Breast epithelium (tissue), 3 donors: ENCODE measurements around the gene SRGAP2B.
A peak's percentile ranks its signal among the peaks of the same experiment; 100 is the strongest.
"Not testable (repeated sequence)": the region's sequence is repeated elsewhere in the genome, so short reads cannot be mapped to it uniquely, and the experiment has no call there.

ENCODE experiments used
- POLR2A ChIP-seq: fragments of 450-650 bp; IDR thresholded peaks from one replicate; pipeline ENCODE4 v1.6.1; 2016; ENCODE audit warnings: antibody characterized with exemption, mild to moderate bottlenecking, moderate library complexity
- POLR2AphosphoS5 ChIP-seq, 3 donors: sonication (generic); formaldehyde crosslinking; IDR thresholded peaks; one replicate each; pipeline ENCODE4 v1.6.1; 2017; ENCODE audit warnings: antibody characterized with exemption in 3 of 3
- TF ChIP-seq, protein P1 (sequence below), 3 donors: fragments of 450-650 bp; IDR thresholded peaks; one replicate each; pipeline ENCODE4 v1.5.1; 2016 to 2017; ENCODE audit warnings: antibody characterized with exemption in 3 of 3, mild to moderate bottlenecking in 3 of 3, moderate library complexity in 3 of 3

DNA sequence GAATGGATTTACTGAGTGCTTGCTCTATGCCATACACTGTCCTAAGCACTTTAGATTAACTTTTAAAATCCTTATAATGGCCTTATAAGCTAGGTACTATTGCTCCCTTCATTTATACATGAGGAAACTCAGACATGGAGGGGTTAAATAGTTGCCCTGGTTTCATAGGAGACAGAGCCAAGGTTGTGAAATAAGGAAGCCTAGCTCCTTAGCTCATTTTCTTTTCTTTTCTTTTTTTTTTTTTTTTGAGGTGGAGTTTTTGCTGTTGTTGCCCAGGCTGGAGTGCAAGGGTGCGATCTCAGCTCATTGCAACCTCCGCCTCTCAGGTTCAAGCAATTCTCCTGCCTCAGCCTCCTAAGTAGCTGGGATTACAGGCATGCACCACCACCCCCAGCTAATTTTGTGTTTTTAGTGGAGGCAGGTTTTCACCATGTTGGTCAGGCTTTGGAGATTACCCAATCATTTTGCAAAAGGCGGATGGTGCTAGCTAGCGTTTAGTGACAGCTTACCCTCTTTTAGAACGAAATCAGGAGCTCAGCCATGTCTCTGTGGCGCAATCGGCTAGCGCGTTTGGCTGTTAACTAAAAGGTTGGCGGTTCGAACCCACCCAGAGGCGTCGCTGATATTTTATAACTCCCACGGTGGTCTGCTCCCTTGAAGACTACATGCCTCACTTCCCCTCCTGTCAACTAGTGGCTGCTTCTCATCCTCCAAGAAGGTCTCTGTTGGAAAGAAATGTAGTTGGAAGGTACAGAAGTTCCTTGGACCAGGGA is 33.8 kb upstream of the SRGAP2B start:
- TF ChIP-seq, protein P1, sequence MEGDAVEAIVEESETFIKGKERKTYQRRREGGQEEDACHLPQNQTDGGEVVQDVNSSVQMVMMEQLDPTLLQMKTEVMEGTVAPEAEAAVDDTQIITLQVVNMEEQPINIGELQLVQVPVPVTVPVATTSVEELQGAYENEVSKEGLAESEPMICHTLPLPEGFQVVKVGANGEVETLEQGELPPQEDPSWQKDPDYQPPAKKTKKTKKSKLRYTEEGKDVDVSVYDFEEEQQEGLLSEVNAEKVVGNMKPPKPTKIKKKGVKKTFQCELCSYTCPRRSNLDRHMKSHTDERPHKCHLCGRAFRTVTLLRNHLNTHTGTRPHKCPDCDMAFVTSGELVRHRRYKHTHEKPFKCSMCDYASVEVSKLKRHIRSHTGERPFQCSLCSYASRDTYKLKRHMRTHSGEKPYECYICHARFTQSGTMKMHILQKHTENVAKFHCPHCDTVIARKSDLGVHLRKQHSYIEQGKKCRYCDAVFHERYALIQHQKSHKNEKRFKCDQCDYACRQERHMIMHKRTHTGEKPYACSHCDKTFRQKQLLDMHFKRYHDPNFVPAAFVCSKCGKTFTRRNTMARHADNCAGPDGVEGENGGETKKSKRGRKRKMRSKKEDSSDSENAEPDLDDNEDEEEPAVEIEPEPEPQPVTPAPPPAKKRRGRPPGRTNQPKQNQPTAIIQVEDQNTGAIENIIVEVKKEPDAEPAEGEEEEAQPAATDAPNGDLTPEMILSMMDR (IDR thresholded peaks at IDR 0.05), result not testable (repeated sequence)
- TF ChIP-seq POLR2A, result not testable (repeated sequence)
- TF ChIP-seq POLR2AphosphoS5 (IDR thresholded peaks at IDR 0.05), result peak in 1 of 3 donors; percentile 24
